Caco-2 (cell line): ENCODE data around the gene CACNA1C. TPM values are rescaled to one million over a fixed set of nuclear protein-coding genes. Genes with fewer than 3 reads are reported as not detected.
"Not testable (repeated sequence)": the region's sequence is repeated elsewhere in the genome, so short reads cannot be mapped to it uniquely, and the experiment has no call there.

Experiments used
- BruUV-seq: library from RNA; stranded (reverse); fragments of 400-500 nt; replicated peaks from 2 replicates; lab custom pipeline; 2021; lab: Mats Ljungman, UMichigan
- CTCF ChIA-PET: fragments of 300-600 bp; sonication (Branson Sonifier 250); formaldehyde crosslinking; loops from one replicate; lab custom pipeline; 2022; ENCODE audit warnings: antibody characterized with exemption; lab: Charles Lee
- POLR2A ChIA-PET: fragments of 300-600 bp; sonication (Branson Sonifier 250); formaldehyde crosslinking; loops from one replicate; lab custom pipeline; 2022; ENCODE audit warnings: antibody characterized with exemption; lab: Charles Lee
- DNase-seq, 2 experiments: peaks; one replicate each; pipeline versions ENCODE4 v3.0.0 to v3.0.0-alpha.2; 2020 to 2022
- H3K27me3 ChIP-seq: replicated peaks from 2 replicates; pipeline ENCODE4 v1.6.0; 2011; ENCODE audit warnings: low read length; ENCODE audit not compliant: control insufficient read depth, insufficient read depth
- H3K36me3 ChIP-seq: 2 replicates; pipeline ENCODE4 v1.5.1; 2011; ENCODE audit warnings: low read length; ENCODE audit not compliant: control insufficient read depth, insufficient read depth
- H3K4me1 ChIP-seq: fragments of 250-450 bp; sonication (Bioruptor Pico); 2 replicates; pipeline ENCODE4 v1.5.1; 2020; ENCODE audit warnings: mild to moderate bottlenecking
- H3K4me3 ChIP-seq: 2 replicates; pipeline ENCODE4 v1.5.1; 2011; ENCODE audit warnings: low read depth, mild to moderate bottlenecking, control low read depth, low read length
- H3K9me3 ChIP-seq: fragments of 250-450 bp; sonication (Bioruptor Pico); 2 replicates; pipeline ENCODE4 v1.5.1; 2020; ENCODE audit warnings: mild to moderate bottlenecking, moderate library complexity
- H3K27ac Mint-ChIP-seq: one replicate; pipeline ENCODE4 v1.8.0; 2022; ENCODE audit warnings: mixed read lengths; ENCODE audit not compliant: unreplicated experiment
- H3K27me3 Mint-ChIP-seq: one replicate; pipeline ENCODE4 v1.8.0; 2022; ENCODE audit warnings: mixed read lengths; ENCODE audit not compliant: insufficient read depth, unreplicated experiment
- H3K36me3 Mint-ChIP-seq: one replicate; pipeline ENCODE4 v1.8.0; 2022; ENCODE audit warnings: mild to moderate bottlenecking, mixed read lengths; ENCODE audit not compliant: insufficient read depth, unreplicated experiment
- H3K4me1 Mint-ChIP-seq: one replicate; pipeline ENCODE4 v1.8.0; 2022; ENCODE audit warnings: low read depth, mixed read lengths; ENCODE audit not compliant: unreplicated experiment
- H3K4me3 Mint-ChIP-seq: one replicate; pipeline ENCODE4 v1.8.0; 2022; ENCODE audit warnings: mild to moderate bottlenecking, moderate library complexity, mixed read lengths; ENCODE audit not compliant: unreplicated experiment
- H3K9me3 Mint-ChIP-seq: one replicate; pipeline ENCODE4 v1.8.0; 2022; ENCODE audit warnings: mixed read lengths; ENCODE audit not compliant: unreplicated experiment
- intact Hi-C: fragments of 100-400 bp; cut with micrococcal nuclease; formaldehyde crosslinking; loops from one replicate; pipeline ENCODE4 v1.10.0; 2022; ENCODE audit not compliant: unreplicated experiment
- total RNA-seq: library from RNA; stranded (reverse); gene quantifications from 2 replicates; pipeline ENCODE4 v1.2.3, GENCODE V29; 2022
- TF ChIP-seq, protein P1 (sequence below), 2 experiments: fragments of 200-600 bp in 1 of 2; IDR thresholded peaks; 1 replicate in 1 of 2; 2 replicates in 1 of 2; pipeline versions ENCODE4 v1.5.1 to v1.8.0; 2011 to 2022; ENCODE audit warnings: antibody characterized with exemption in 1 of 2, control low read depth in 1 of 2, inconsistent platforms in 1 of 2, low read depth in 1 of 2, low read length in 1 of 2, mild to moderate bottlenecking in 1 of 2, moderate library complexity in 1 of 2; ENCODE audit not compliant: insufficient read depth in 1 of 2, severe bottlenecking in 1 of 2, unreplicated experiment in 1 of 2

CACNA1C gene
- total RNA-seq, 1 experiment from 2014 or later, result not detected

DNA sequence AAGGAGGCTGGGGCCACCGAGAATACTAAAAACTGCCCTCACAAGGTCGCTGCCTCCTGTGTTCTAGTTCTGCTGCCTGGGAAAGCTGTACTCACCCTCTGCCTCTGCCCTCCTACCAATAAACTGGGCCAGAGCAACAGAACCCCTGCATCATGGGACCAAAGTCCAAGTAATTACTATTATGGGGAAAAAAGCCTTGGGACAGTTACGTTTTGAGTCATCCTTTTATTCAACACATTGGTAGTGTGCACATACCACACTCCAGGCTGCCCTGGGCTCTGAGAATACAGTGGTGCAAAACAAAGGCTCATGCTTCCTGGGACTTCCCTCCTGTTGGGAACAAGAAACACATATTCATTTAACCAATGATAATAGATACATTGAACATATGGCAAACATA lies 49.0 kb downstream of the CACNA1C start:
- POLR2A ChIA-PET, result no interaction called here

DNA sequence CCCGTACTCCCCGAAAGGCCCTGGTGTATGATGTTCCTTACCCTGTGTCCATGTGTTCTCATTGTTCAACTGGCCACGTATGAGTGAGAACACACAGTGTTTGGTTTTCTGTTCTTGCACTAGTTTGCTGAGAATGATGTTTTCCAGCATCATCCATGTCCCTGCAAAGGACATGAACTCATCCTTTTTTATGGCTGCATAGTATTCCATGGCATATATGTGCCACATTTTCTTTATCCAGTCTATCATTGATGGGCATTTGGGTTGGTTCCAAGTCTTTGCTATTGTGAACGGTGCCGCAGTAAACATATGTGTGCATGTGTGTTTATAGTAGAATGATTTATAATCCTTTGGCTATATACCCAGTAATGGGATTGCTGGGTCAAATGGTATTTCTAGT lies 49.9 kb downstream of the CACNA1C start:
- intact Hi-C loops, CTCF ChIA-PET, H3K27me3 Mint-ChIP-seq, H3K27me3 ChIP-seq, H3K9me3 Mint-ChIP-seq, H3K36me3 ChIP-seq, POLR2A ChIA-PET, BruUV-seq, H3K27ac Mint-ChIP-seq, DNase-seq, H3K4me1 Mint-ChIP-seq, H3K4me3 Mint-ChIP-seq, H3K9me3 ChIP-seq, H3K36me3 Mint-ChIP-seq, H3K4me3 ChIP-seq, H3K4me1 ChIP-seq: not testable (repeated sequence)

More for the DNA sequence above, 49.0 kb downstream of the CACNA1C start:
- intact Hi-C loops, result no loop called here
- H3K4me1 ChIP-seq, result peaks cover 3% of the 10 kb centered on the region; the same call in 1 of the 2 replicates
- no peaks in the 10 kb centered on the region for H3K9me3 ChIP-seq
- Mint-ChIP-seq H3K4me1 (no peaks in the 10 kb centered on the region), H3K9me3 (no peaks in the 10 kb centered on the region), H3K27ac (no peak overlapping the region), H3K4me3 (no peak overlapping the region), H3K36me3 (no peaks in the 10 kb centered on the region), H3K27me3 (peaks cover 14% of the 10 kb centered on the region)
- no peaks in the 10 kb centered on the region for H3K27me3 ChIP-seq
- no peak for DNase-seq
- H3K4me3 ChIP-seq, result no peak overlapping the region
- TF ChIP-seq, protein P1, sequence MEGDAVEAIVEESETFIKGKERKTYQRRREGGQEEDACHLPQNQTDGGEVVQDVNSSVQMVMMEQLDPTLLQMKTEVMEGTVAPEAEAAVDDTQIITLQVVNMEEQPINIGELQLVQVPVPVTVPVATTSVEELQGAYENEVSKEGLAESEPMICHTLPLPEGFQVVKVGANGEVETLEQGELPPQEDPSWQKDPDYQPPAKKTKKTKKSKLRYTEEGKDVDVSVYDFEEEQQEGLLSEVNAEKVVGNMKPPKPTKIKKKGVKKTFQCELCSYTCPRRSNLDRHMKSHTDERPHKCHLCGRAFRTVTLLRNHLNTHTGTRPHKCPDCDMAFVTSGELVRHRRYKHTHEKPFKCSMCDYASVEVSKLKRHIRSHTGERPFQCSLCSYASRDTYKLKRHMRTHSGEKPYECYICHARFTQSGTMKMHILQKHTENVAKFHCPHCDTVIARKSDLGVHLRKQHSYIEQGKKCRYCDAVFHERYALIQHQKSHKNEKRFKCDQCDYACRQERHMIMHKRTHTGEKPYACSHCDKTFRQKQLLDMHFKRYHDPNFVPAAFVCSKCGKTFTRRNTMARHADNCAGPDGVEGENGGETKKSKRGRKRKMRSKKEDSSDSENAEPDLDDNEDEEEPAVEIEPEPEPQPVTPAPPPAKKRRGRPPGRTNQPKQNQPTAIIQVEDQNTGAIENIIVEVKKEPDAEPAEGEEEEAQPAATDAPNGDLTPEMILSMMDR (IDR thresholded peaks at IDR 0.05; ENCODE audit: insufficient read depth in 1 of 2, low read depth in 1 of 2, low read length in 1 of 2, severe bottlenecking in 1 of 2, unreplicated experiment in 1 of 2), result no peak
- H3K36me3 ChIP-seq, result no peaks in the 10 kb centered on the region
- CTCF ChIA-PET, result no interaction called here
- BruUV-seq, result no TSS peak

DNA sequence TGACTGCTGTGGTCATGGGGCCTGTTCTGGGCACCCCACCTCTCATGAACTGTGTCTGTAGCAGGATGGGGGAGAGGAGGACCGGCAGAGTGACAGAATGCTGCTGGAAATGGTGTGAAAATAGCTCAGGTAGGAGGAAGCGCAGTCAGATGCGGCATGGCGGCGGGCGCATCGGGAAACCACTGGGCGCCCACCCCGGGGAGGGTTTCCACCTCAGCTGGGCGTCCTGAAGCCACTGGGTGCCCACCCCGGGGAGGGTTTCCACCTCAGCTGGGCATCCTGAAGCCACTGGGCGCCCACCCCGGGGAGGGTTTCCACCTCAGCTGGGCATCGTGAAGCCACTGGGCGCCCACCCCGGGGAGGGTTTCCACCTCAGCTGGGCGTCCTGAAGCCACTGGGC lies 52.6 kb downstream of the CACNA1C start:
- H3K9me3 ChIP-seq, BruUV-seq, H3K4me1 ChIP-seq, CTCF ChIA-PET, H3K27me3 ChIP-seq, H3K4me3 Mint-ChIP-seq, H3K36me3 ChIP-seq, H3K27me3 Mint-ChIP-seq, POLR2A ChIA-PET, H3K36me3 Mint-ChIP-seq, DNase-seq, H3K4me3 ChIP-seq, intact Hi-C loops, H3K9me3 Mint-ChIP-seq, H3K27ac Mint-ChIP-seq, H3K4me1 Mint-ChIP-seq: not testable (repeated sequence)

DNA sequence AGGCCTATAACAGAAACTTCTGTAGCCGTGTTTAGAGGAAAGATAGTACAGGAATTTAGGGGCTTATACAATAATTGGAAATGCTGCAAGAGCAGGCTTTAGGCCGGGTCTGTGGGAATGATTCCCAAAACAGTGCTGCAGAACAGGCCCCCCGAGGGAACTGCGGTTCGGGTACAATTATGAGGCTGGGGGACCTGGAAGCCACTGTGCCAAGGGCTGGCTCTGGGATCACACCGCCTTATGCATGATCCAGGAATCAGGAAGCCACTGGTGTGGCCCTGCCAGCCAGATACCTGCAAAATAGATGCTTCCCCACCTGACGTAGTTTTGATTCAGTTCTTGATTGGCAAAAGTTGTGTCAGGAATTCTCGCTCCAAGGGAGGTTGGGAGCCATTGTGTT lies 55.4 kb downstream of the CACNA1C start:
- no TSS peak for BruUV-seq
- Mint-ChIP-seq H3K27me3 (peaks cover 9% of the 10 kb centered on the region), H3K27ac (no peak overlapping the region), H3K36me3 (no peaks in the 10 kb centered on the region), H3K9me3 (no peaks in the 10 kb centered on the region), H3K4me3 (no peak overlapping the region), H3K4me1 (no peaks in the 10 kb centered on the region)
- no peak overlapping the region for H3K4me3 ChIP-seq
- peaks cover 3% of the 10 kb centered on the region; the same call in 1 of the 2 replicates for H3K4me1 ChIP-seq
- TF ChIP-seq, protein P1 (IDR thresholded peaks at IDR 0.05; ENCODE audit: insufficient read depth in 1 of 2, low read depth in 1 of 2, low read length in 1 of 2, severe bottlenecking in 1 of 2, unreplicated experiment in 1 of 2), result no peak
- no peaks in the 10 kb centered on the region; the same call in 1 of the 2 replicates for H3K27me3 ChIP-seq
- H3K9me3 ChIP-seq, result no peaks in the 10 kb centered on the region
- POLR2A ChIA-PET, result no interaction called here
- intact Hi-C loops, result no loop called here
- no peak for DNase-seq
- H3K36me3 ChIP-seq, result no peaks in the 10 kb centered on the region
- CTCF ChIA-PET, result interaction anchor here (0.6 kb wide), 1 partner anchor 182 kb away, joined by 3 read pairs; no protein-coding TSS in a partner anchor
